ENCODE data around the gene PLCB4. TPM values are rescaled to one million over a fixed set of nuclear protein-coding genes. Genes with fewer than 3 reads are reported as not detected.

PLCB4 gene
- total RNA-seq, 1 experiment from 2014 or later = 22.7 TPM

GRCh38 chr20:9308056-9308455 is 239.2 kb downstream of the PLCB4 start:
- no peak for DNase-seq (ENCODE audit: low read depth)

GRCh38 chr20:9311132-9311531 is 242.2 kb downstream of the PLCB4 start:
- DNase-seq (ENCODE audit: low read depth) = peak; percentile 18

GRCh38 chr20:9319687-9320384 is 250.9 kb downstream of the PLCB4 start:
- no peak for DNase-seq (ENCODE audit: low read depth)

- DNase-seq (ENCODE audit: low read depth) = no peak
Observed at GRCh38 chr20:9321007-9321406, 252.1 kb downstream of the PLCB4 start.

- no peak for DNase-seq (ENCODE audit: low read depth)
Observed at GRCh38 chr20:9322661-9323060, 253.8 kb downstream of the PLCB4 start.

- DNase-seq (ENCODE audit: low read depth) = no peak
Observed at GRCh38 chr20:9323622-9324021, 254.7 kb downstream of the PLCB4 start.

- no peak for DNase-seq (ENCODE audit: low read depth)
Observed at GRCh38 chr20:9329355-9330101, 260.6 kb downstream of the PLCB4 start.

- DNase-seq (ENCODE audit: low read depth) = no peak
Observed at GRCh38 chr20:9330151-9330550, 261.3 kb downstream of the PLCB4 start.

GRCh38 chr20:9331707-9332435 is 263.0 kb downstream of the PLCB4 start:
- DNase-seq (ENCODE audit: low read depth) = no peak

- no peak for DNase-seq (ENCODE audit: low read depth)
Observed at GRCh38 chr20:9332791-9333479, 264.0 kb downstream of the PLCB4 start.

GRCh38 chr20:9334866-9335265 is 266.0 kb downstream of the PLCB4 start:
- DNase-seq (ENCODE audit: low read depth) = no peak

GRCh38 chr20:9338101-9338500 is 269.2 kb downstream of the PLCB4 start:
- DNase-seq (ENCODE audit: low read depth) = no peak

- DNase-seq (ENCODE audit: low read depth) = no peak
Observed at GRCh38 chr20:9339708-9340107, 270.8 kb downstream of the PLCB4 start.

GRCh38 chr20:9342651-9343050 is 273.8 kb downstream of the PLCB4 start:
- DNase-seq (ENCODE audit: low read depth) = no peak

- DNase-seq (ENCODE audit: low read depth) = peak; percentile 47
Observed at GRCh38 chr20:9344083-9344920, 275.4 kb downstream of the PLCB4 start.

GRCh38 chr20:9348316-9348715 is 279.4 kb downstream of the PLCB4 start:
- DNase-seq (ENCODE audit: low read depth) = no peak

- DNase-seq (ENCODE audit: low read depth) = no peak
Observed at GRCh38 chr20:9348747-9349146, 279.9 kb downstream of the PLCB4 start.

GRCh38 chr20:9349249-9349648 is 280.4 kb downstream of the PLCB4 start:
- DNase-seq (ENCODE audit: low read depth) = no peak

- no peak for DNase-seq (ENCODE audit: low read depth)
Observed at GRCh38 chr20:9352739-9353138, 283.9 kb downstream of the PLCB4 start.

- no peak for DNase-seq (ENCODE audit: low read depth)
Observed at GRCh38 chr20:9353180-9353915, 284.5 kb downstream of the PLCB4 start.

Measured in HT1080 (cell line).